OCI-M1 (cell line): ENCODE measurements around the gene KCP.

Experiments used
- DNase-seq: peaks from one replicate; lab custom pipeline; 2025; lab: John Stamatoyannopoulos, UW

KCP gene

GRCh38 chr7:128939075-128939860 is 28.8 kb upstream of the KCP start:
- DNase-seq: no peak

- no peak for DNase-seq
These were observed 28.1 kb upstream of the KCP start for GRCh38 chr7:128938544-128939074.

GRCh38 chr7:128937647-128938543 is 27.4 kb upstream of the KCP start, which contains the start of gene IRF5:
Gene IRF5, plus strand, starts transcription at chr7:128937927. Its CDS starts 4,155 bp downstream, at chr7:128942082.
- no peak for DNase-seq

- no peak for DNase-seq
These were observed 26.8 kb upstream of the KCP start for GRCh38 chr7:128937271-128937646.

- DNase-seq: no peak
These were observed 26.3 kb upstream of the KCP start for GRCh38 chr7:128936798-128937197.

GRCh38 chr7:128935342-128935730 is 24.8 kb upstream of the KCP start:
- no peak for DNase-seq

GRCh38 chr7:128934361-128935341 is 24.1 kb upstream of the KCP start:
- DNase-seq: no peak

- no peak for DNase-seq
These were observed 22.8 kb upstream of the KCP start for GRCh38 chr7:128933180-128933891.

- no peak for DNase-seq
These were observed 22.3 kb upstream of the KCP start for GRCh38 chr7:128932862-128933179.

GRCh38 chr7:128931965-128932861 is 21.7 kb upstream of the KCP start:
- no peak for DNase-seq

GRCh38 chr7:128931190-128931798 is 20.8 kb upstream of the KCP start:
- DNase-seq: no peak

- DNase-seq: no peak
These were observed 18.6 kb upstream of the KCP start for GRCh38 chr7:128928882-128929788.

- DNase-seq: no peak
These were observed 17.8 kb upstream of the KCP start for GRCh38 chr7:128928159-128928813.

- no peak for DNase-seq
These were observed 14.4 kb upstream of the KCP start for GRCh38 chr7:128924707-128925588.

- DNase-seq: no peak
These were observed 12.9 kb upstream of the KCP start for GRCh38 chr7:128923411-128923800.

GRCh38 chr7:128922496-128923410 is 12.2 kb upstream of the KCP start:
- DNase-seq: no peak
